Calu3 (cell line): ENCODE data around the gene VTCN1. TPM values are rescaled to one million over a fixed set of nuclear protein-coding genes. Genes with fewer than 3 reads are reported as not detected.
A peak's percentile ranks its signal among the peaks of the same experiment; 100 is the strongest.

Experiments
- BruUV-seq: library from RNA; stranded (reverse); fragments of 400-500 nt; replicated peaks from 2 replicates; lab custom pipeline; 2021; lab: Mats Ljungman, UMichigan
- CTCF ChIA-PET: fragments of 300-600 bp; sonication (Branson Sonifier 250); formaldehyde crosslinking; loops from one replicate; lab custom pipeline; 2022; ENCODE audit warnings: antibody characterized with exemption; lab: Charles Lee
- DNase-seq: peaks from one replicate; pipeline ENCODE4 v3.0.0; 2022
- H3K27ac Mint-ChIP-seq: one replicate; pipeline ENCODE4 v1.8.0; 2022; ENCODE audit warnings: mixed read lengths; ENCODE audit not compliant: unreplicated experiment
- H3K27me3 Mint-ChIP-seq: one replicate; pipeline ENCODE4 v1.8.0; 2022; ENCODE audit warnings: mixed read lengths; ENCODE audit not compliant: unreplicated experiment
- H3K36me3 Mint-ChIP-seq: one replicate; pipeline ENCODE4 v1.8.0; 2022; ENCODE audit warnings: mild to moderate bottlenecking, moderate library complexity, mixed read lengths; ENCODE audit not compliant: insufficient read depth, unreplicated experiment
- H3K4me1 Mint-ChIP-seq: one replicate; pipeline ENCODE4 v1.8.0; 2022; ENCODE audit warnings: mild to moderate bottlenecking, low read depth, mixed read lengths; ENCODE audit not compliant: unreplicated experiment
- H3K4me3 Mint-ChIP-seq: one replicate; pipeline ENCODE4 v1.8.0; 2022; ENCODE audit warnings: mild to moderate bottlenecking, low read depth, moderate library complexity, mixed read lengths; ENCODE audit not compliant: unreplicated experiment
- H3K9me3 Mint-ChIP-seq: one replicate; pipeline ENCODE4 v1.8.0; 2022; ENCODE audit warnings: low read depth, mixed read lengths; ENCODE audit not compliant: unreplicated experiment
- intact Hi-C: fragments of 100-400 bp; cut with micrococcal nuclease; formaldehyde crosslinking; loops from one replicate; pipeline ENCODE4 v1.10.0; 2022; ENCODE audit not compliant: unreplicated experiment
- total RNA-seq: library from RNA; stranded (reverse); gene quantifications from 2 replicates; pipeline ENCODE4 v1.2.3, GENCODE V29; 2022
- TF ChIP-seq, protein P1 (sequence below): fragments of 200-600 bp; IDR thresholded peaks from one replicate; pipeline ENCODE4 v1.8.0; 2022; ENCODE audit warnings: antibody characterized with exemption; ENCODE audit not compliant: unreplicated experiment

Gene VTCN1
- total RNA-seq, 1 experiment from 2014 or later, result 39.1 TPM

DNA sequence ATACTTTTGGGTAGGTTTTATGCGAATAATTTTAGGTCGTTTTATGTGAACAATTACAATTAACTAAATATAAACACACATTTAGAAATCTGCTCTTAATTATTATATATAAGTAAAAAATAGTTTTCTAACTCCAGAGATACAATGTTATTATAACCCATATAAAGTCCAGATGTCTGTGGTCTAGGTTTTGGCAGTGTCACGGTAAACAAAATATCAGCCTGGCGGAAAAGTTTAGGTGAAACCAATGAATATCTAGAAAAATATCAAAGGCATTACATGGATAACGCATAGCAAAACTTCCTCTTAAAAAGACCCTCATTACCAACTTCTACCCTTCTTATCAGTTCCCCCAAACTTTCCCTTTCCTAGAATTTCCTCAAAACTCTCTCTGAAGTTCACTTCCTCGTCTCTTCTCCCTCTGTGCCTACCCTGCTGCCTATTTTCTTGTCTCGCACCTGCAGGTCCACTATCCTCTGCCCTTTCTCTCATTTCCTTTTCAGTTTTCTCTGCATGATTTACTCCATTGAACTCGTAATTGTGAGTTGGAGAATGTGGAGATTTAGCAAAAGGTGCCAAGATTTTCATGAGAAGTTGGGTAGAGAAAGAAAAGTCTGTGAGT is 21.8 kb downstream of the VTCN1 start:
- H3K36me3 Mint-ChIP-seq, result peaks cover 5% of the 10 kb centered on the region
- peaks cover 17% of the 10 kb centered on the region for H3K4me1 Mint-ChIP-seq
- no peaks in the 10 kb centered on the region for H3K27me3 Mint-ChIP-seq
- peaks cover 5% of the 10 kb centered on the region for H3K9me3 Mint-ChIP-seq
- no peak for DNase-seq
- CTCF ChIA-PET, result no interaction called here
- H3K4me3 Mint-ChIP-seq, result no peak overlapping the region
- TF ChIP-seq, protein P1, sequence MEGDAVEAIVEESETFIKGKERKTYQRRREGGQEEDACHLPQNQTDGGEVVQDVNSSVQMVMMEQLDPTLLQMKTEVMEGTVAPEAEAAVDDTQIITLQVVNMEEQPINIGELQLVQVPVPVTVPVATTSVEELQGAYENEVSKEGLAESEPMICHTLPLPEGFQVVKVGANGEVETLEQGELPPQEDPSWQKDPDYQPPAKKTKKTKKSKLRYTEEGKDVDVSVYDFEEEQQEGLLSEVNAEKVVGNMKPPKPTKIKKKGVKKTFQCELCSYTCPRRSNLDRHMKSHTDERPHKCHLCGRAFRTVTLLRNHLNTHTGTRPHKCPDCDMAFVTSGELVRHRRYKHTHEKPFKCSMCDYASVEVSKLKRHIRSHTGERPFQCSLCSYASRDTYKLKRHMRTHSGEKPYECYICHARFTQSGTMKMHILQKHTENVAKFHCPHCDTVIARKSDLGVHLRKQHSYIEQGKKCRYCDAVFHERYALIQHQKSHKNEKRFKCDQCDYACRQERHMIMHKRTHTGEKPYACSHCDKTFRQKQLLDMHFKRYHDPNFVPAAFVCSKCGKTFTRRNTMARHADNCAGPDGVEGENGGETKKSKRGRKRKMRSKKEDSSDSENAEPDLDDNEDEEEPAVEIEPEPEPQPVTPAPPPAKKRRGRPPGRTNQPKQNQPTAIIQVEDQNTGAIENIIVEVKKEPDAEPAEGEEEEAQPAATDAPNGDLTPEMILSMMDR, result no peak
- intact Hi-C loops, result no loop called here
- peak overlapping the region; percentile 71 for H3K27ac Mint-ChIP-seq
- BruUV-seq, result no TSS peak

DNA sequence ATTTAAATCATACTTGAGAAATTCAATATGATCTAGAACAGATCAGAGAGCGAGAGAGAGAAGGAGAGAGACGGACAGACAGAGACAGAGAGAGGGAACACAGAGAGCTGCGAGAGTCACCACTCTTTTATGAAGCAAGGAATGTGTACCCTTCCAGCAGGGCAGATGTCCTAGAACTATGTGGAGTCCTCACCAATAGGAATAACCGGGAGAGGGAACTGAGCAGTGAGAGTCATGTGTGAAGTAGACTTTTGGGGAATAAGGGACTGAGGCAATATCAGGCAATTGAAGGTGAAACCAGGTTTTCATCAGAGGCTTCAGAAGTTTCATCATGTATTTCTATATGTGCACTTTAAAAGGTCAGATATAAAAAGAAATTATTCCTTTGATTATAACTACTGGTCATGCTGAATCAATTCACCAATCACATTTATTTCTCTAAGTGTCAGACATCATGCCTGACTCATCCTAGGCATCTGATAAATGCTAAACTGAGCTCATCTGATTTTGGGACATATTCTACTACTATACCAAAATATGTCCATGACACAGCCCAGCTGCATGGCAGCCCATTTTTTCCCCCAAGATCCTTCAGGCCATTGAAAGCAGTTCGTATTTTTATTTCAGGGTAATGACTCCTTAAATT is 22.4 kb downstream of the VTCN1 start:
- no peaks in the 10 kb centered on the region for H3K27me3 Mint-ChIP-seq
- CTCF ChIA-PET, result no interaction called here
- intact Hi-C loops, result no loop called here
- H3K36me3 Mint-ChIP-seq, result peaks cover 5% of the 10 kb centered on the region
- peaks cover 17% of the 10 kb centered on the region for H3K4me1 Mint-ChIP-seq
- TF ChIP-seq, protein P1, result no peak
- no TSS peak for BruUV-seq
- DNase-seq, result no peak
- H3K4me3 Mint-ChIP-seq, result no peak overlapping the region
- H3K27ac Mint-ChIP-seq, result no peak overlapping the region
- H3K9me3 Mint-ChIP-seq, result peaks cover 3% of the 10 kb centered on the region

- intact Hi-C loops, result no loop called here
- BruUV-seq, result no TSS peak
Measured at GRCh38 chr1:117183112-117183511, 27.6 kb downstream of the VTCN1 start.

DNA sequence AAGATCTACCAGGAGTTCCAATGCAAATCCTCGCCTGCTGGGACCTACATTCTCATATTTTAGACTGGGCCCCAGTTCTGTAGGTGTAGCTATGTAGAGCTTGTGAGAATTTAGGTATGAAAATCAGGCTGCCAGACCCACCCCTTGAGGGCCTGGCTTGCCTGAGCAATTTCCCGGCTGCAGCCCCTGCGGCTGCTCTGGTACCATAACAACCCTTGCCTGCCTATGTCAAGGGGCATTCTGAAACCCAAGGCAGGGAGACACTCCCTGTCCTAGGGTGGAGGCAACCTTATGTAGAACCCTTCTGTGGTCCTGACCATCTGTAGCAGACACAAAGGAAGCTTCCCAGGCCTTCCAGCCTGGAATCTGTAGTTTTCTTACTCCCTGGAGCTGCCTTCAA is 28.4 kb downstream of the VTCN1 start:
- Mint-ChIP-seq H3K9me3 (no peaks in the 10 kb centered on the region), H3K27me3 (no peaks in the 10 kb centered on the region), H3K4me1 (peaks cover 12% of the 10 kb centered on the region), H3K27ac (no peak overlapping the region), H3K4me3 (no peak overlapping the region), H3K36me3 (no peaks in the 10 kb centered on the region)
- TF ChIP-seq, protein P1, result no peak
- CTCF ChIA-PET, result interaction anchor here (0.6 kb wide), 1 partner anchor 74 kb away, joined by 3 read pairs; no protein-coding TSS in a partner anchor
- no TSS peak for BruUV-seq
- DNase-seq, result no peak
- intact Hi-C loops, result no loop called here

More at GRCh38 chr1:117183112-117183511, 27.6 kb downstream of the VTCN1 start:
- no peak for DNase-seq
- H3K4me3 Mint-ChIP-seq, result no peak overlapping the region
- H3K27ac Mint-ChIP-seq, result no peak overlapping the region
- H3K4me1 Mint-ChIP-seq, result peaks cover 17% of the 10 kb centered on the region
- H3K27me3 Mint-ChIP-seq, result no peaks in the 10 kb centered on the region
- CTCF ChIA-PET, result interaction anchor here (0.7 kb wide), 1 partner anchor 17 kb away, joined by 3 read pairs; no protein-coding TSS in a partner anchor
- TF ChIP-seq, protein P1, result no peak
- H3K36me3 Mint-ChIP-seq, result no peaks in the 10 kb centered on the region
- H3K9me3 Mint-ChIP-seq, result no peaks in the 10 kb centered on the region
